Measurements from ENCODE around the gene PLA2G4A.

DNA sequence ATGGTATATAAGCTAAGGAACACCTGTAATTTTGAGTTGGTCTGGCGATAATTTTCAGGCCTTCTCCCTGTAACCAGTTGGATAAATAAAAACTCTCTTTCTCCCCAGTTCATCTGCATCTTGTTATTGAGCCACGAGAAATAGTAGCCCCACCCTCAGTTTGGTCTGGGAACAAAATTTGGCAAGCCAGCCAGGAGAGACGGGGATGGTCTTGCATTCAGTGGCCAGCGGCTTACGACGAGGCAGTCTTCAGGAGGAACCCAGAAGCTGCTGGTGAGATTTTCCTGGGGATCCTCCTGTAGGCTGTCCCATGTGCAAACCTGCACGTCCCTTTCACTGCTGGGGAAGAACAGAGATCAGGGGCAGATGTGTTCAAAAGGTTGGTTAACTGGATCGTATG lies 174.6 kb downstream of the PLA2G4A start:
- no peak for TF ChIP-seq EZH2 (IDR thresholded peaks at IDR 0.05; ENCODE audit: insufficient read depth, poor library complexity, severe bottlenecking)
- TF ChIP-seq EZH2phosphoT487 (IDR thresholded peaks at IDR 0.05; ENCODE audit: insufficient read depth, low read depth), result no peak
